ENCODE measurements around the gene KIRREL3. TPM values are rescaled to one million over a fixed set of nuclear protein-coding genes. Genes with fewer than 3 reads are reported as not detected.
A peak's percentile ranks its signal among the peaks of the same experiment; 100 is the strongest.

KIRREL3 gene
- total RNA-seq, 1 experiment from 2014 or later, result not detected

GRCh38 chr11:126676536-126676935 lies 324.0 kb downstream of the KIRREL3 start:
- DNase-seq (ENCODE audit: low spot score), result no peak

- DNase-seq (ENCODE audit: low spot score), result no peak
Observed at GRCh38 chr11:126673319-126673718, 327.3 kb downstream of the KIRREL3 start.

GRCh38 chr11:126669416-126669815 lies 331.2 kb downstream of the KIRREL3 start:
- DNase-seq (ENCODE audit: low spot score), result no peak

GRCh38 chr11:126664643-126665042 lies 335.9 kb downstream of the KIRREL3 start:
- no peak for DNase-seq (ENCODE audit: low spot score)

GRCh38 chr11:126663749-126664592 lies 336.6 kb downstream of the KIRREL3 start:
- DNase-seq (ENCODE audit: low spot score), result no peak

GRCh38 chr11:126662035-126662790 lies 338.4 kb downstream of the KIRREL3 start:
- DNase-seq (ENCODE audit: low spot score), result no peak

GRCh38 chr11:126660761-126661425 lies 339.7 kb downstream of the KIRREL3 start:
- no peak for DNase-seq (ENCODE audit: low spot score)

GRCh38 chr11:126660321-126660720 lies 340.2 kb downstream of the KIRREL3 start:
- no peak for DNase-seq (ENCODE audit: low spot score)

GRCh38 chr11:126658306-126659056 lies 342.1 kb downstream of the KIRREL3 start:
- no peak for DNase-seq (ENCODE audit: low spot score)

GRCh38 chr11:126655807-126656128 lies 344.8 kb downstream of the KIRREL3 start:
- DNase-seq (ENCODE audit: low spot score), result no peak

- DNase-seq (ENCODE audit: low spot score), result no peak
Observed at GRCh38 chr11:126654886-126655806, 345.4 kb downstream of the KIRREL3 start.

GRCh38 chr11:126653040-126653439 lies 347.5 kb downstream of the KIRREL3 start:
- DNase-seq (ENCODE audit: low spot score), result no peak

GRCh38 chr11:126647735-126648134 lies 352.8 kb downstream of the KIRREL3 start:
- peak; percentile 48 for DNase-seq (ENCODE audit: low spot score)

- no peak for DNase-seq (ENCODE audit: low spot score)
Observed at GRCh38 chr11:126646701-126647557, 353.6 kb downstream of the KIRREL3 start.

GRCh38 chr11:126645186-126645585 lies 355.4 kb downstream of the KIRREL3 start:
- DNase-seq (ENCODE audit: low spot score), result no peak

GRCh38 chr11:126640186-126640585 lies 360.4 kb downstream of the KIRREL3 start:
- DNase-seq (ENCODE audit: low spot score), result no peak

- DNase-seq (ENCODE audit: low spot score), result no peak
Observed at GRCh38 chr11:126639692-126640091, 360.9 kb downstream of the KIRREL3 start.

- DNase-seq (ENCODE audit: low spot score), result no peak
Observed at GRCh38 chr11:126638648-126639047, 361.9 kb downstream of the KIRREL3 start.

- DNase-seq (ENCODE audit: low spot score), result no peak
Observed at GRCh38 chr11:126637795-126638175, 362.8 kb downstream of the KIRREL3 start.
